GM12878 (cell line): ENCODE results near the gene MBNL3.

Experiments used
- CBFB ChIP-seq: IDR thresholded peaks from 2 replicates; pipeline ENCODE4 v1.6.1; 2016; ENCODE audit warnings: antibody characterized with exemption, low read depth
- CEBPB ChIP-seq, 2 experiments: fragments of 150-350 bp in 1 of 2; IDR thresholded peaks; 2 replicates each; pipeline ENCODE4 v1.6.1; 2012 to 2014; ENCODE audit warnings: low read depth in 2 of 2, low read length in 2 of 2, borderline replicate concordance in 1 of 2, inconsistent platforms in 1 of 2
- EGR1 ChIP-seq, 2 experiments: IDR thresholded peaks; 1 replicate in 1 of 2; 2 replicates in 1 of 2; pipeline ENCODE4 v1.6.1; 2011 to 2012; ENCODE audit warnings: low read depth in 2 of 2, low read length in 2 of 2, borderline replicate concordance in 1 of 2, mild to moderate bottlenecking in 1 of 2, moderate library complexity in 1 of 2
- EP300 ChIP-seq, 2 experiments: fragments of 150-350 bp in 1 of 2; IDR thresholded peaks; 2 replicates each; pipeline ENCODE4 v1.6.1; 2011 to 2012; ENCODE audit warnings: low read depth in 2 of 2, low read length in 2 of 2, borderline replicate concordance in 1 of 2, improper control_type of control experiment in 1 of 2, inconsistent platforms in 1 of 2; ENCODE audit not compliant: control insufficient read depth in 1 of 2
- FOXM1 ChIP-seq: IDR thresholded peaks from 2 replicates; pipeline ENCODE4 v1.6.1; 2012; ENCODE audit warnings: low read depth, mild to moderate bottlenecking, inconsistent platforms, low read length, moderate library complexity
- HDGF ChIP-seq: fragments of 450-650 bp; IDR thresholded peaks from 2 replicates; pipeline ENCODE4 v1.6.1; 2016; ENCODE audit warnings: antibody characterized with exemption
- KDM1A ChIP-seq: fragments of 200-600 bp; sonication (generic); IDR thresholded peaks from 2 replicates; pipeline ENCODE4 v1.6.1; 2016; ENCODE audit warnings: borderline replicate concordance
- MXI1 ChIP-seq: fragments of 150-350 bp; IDR thresholded peaks from 2 replicates; pipeline ENCODE4 v1.6.1; 2011; ENCODE audit warnings: low read depth, mild to moderate bottlenecking, inconsistent platforms, low read length, improper control_type of control experiment
- POLR2A ChIP-seq: IDR thresholded peaks from 2 replicates; pipeline ENCODE4 v1.6.1; 2011; ENCODE audit warnings: low read depth, mild to moderate bottlenecking, low read length
- RAD21 ChIP-seq: IDR thresholded peaks from 2 replicates; pipeline ENCODE4 v1.6.1; 2011; ENCODE audit warnings: mild to moderate bottlenecking, low read depth, low read length, moderate library complexity; ENCODE audit not compliant: insufficient read depth
- SMARCA5 ChIP-seq: fragments of 450-650 bp; IDR thresholded peaks from 2 replicates; pipeline ENCODE4 v1.6.1; 2017; ENCODE audit warnings: mild to moderate bottlenecking
- TCF7 ChIP-seq: IDR thresholded peaks from 2 replicates; pipeline ENCODE4 v1.6.1; 2014; ENCODE audit warnings: antibody characterized with exemption, borderline replicate concordance
- TF ChIP-seq, protein P1 (sequence below), 3 experiments: IDR thresholded peaks in 2 of 3; conservative IDR thresholded peaks in 1 of 3; 2 replicates each; pipeline ENCODE4 v1.5.1; 2011; ENCODE audit warnings: low read depth in 3 of 3, low read length in 3 of 3, mild to moderate bottlenecking in 3 of 3, control low read depth in 2 of 3, moderate library complexity in 2 of 3, inconsistent platforms in 1 of 3, mixed read lengths in 1 of 3; ENCODE audit not compliant: control insufficient read depth in 2 of 3, insufficient read depth in 1 of 3; ENCODE audit errors: extremely low read depth in 1 of 3
- TF ChIP-seq, protein P2 (sequence below): IDR thresholded peaks from 2 replicates; pipeline ENCODE4 v1.6.1; 2012; ENCODE audit warnings: low read length, inconsistent platforms

DNA sequence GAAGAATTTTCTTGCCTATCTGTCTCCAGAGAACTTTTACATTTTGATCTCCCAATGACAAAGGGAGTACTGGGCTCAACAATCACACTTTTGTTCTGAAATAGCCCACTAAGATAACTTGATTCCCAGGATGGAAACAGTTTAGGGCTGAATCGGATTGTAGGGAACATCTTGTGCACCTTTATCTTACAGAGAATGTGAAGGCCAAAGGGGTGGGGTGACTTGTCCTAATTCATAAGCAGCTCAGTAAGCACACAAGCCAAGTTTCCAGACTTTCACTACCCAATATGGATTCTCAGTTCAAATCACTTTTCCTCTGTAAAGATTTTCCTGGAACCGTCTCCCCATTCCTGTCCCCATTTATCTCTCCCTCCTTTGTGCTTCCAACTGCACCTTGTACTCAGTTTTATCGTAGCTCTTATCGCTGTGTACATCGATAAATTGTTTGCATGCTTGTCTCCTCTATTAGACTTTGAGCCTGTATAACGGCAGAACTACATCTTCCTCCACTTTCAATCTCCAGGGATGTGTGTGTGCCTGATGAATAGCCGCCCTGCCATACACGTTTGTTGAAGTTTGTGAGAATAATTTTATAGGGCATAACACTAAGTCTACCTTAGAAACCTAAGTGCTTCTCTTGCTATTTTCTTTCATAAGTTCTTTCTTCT is 77.4 kb downstream of the MBNL3 start:
- TF ChIP-seq EP300 (IDR thresholded peaks at IDR 0.05; ENCODE audit: borderline replicate concordance in 1 of 2, control insufficient read depth in 1 of 2, low read depth in 2 of 2, low read length in 2 of 2) (no peak), MXI1 (no peak), EGR1 (IDR thresholded peaks at IDR 0.05; ENCODE audit: borderline replicate concordance in 1 of 2, low read depth in 2 of 2, low read length in 2 of 2) (no peak), FOXM1 (no peak), CEBPB (IDR thresholded peaks at IDR 0.05; ENCODE audit: borderline replicate concordance in 1 of 2, low read depth in 2 of 2, low read length in 2 of 2) (no peak), SMARCA5 (no peak), HDGF (no peak), KDM1A (no peak), POLR2A (no peak), TCF7 (no peak), RAD21 (no peak), CBFB (no peak)
- TF ChIP-seq, protein P1, sequence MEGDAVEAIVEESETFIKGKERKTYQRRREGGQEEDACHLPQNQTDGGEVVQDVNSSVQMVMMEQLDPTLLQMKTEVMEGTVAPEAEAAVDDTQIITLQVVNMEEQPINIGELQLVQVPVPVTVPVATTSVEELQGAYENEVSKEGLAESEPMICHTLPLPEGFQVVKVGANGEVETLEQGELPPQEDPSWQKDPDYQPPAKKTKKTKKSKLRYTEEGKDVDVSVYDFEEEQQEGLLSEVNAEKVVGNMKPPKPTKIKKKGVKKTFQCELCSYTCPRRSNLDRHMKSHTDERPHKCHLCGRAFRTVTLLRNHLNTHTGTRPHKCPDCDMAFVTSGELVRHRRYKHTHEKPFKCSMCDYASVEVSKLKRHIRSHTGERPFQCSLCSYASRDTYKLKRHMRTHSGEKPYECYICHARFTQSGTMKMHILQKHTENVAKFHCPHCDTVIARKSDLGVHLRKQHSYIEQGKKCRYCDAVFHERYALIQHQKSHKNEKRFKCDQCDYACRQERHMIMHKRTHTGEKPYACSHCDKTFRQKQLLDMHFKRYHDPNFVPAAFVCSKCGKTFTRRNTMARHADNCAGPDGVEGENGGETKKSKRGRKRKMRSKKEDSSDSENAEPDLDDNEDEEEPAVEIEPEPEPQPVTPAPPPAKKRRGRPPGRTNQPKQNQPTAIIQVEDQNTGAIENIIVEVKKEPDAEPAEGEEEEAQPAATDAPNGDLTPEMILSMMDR (IDR thresholded peaks at IDR 0.05 in 2 of 3, conservative IDR thresholded peaks at IDR 0.05 in 1 of 3; ENCODE audit: control insufficient read depth in 2 of 3, extremely low read depth in 1 of 3, insufficient read depth in 1 of 3, low read depth in 3 of 3, low read length in 3 of 3) = no peak
- TF ChIP-seq, protein P2, sequence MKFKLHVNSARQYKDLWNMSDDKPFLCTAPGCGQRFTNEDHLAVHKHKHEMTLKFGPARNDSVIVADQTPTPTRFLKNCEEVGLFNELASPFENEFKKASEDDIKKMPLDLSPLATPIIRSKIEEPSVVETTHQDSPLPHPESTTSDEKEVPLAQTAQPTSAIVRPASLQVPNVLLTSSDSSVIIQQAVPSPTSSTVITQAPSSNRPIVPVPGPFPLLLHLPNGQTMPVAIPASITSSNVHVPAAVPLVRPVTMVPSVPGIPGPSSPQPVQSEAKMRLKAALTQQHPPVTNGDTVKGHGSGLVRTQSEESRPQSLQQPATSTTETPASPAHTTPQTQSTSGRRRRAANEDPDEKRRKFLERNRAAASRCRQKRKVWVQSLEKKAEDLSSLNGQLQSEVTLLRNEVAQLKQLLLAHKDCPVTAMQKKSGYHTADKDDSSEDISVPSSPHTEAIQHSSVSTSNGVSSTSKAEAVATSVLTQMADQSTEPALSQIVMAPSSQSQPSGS = no peak
